NCI-H2171 treated with DMSO at 0.1 percent for 48 hours (cell line): ENCODE results near the gene NT5DC1.

Source experiments
- DNase-seq: peaks from one replicate; lab custom pipeline; 2025; lab: John Stamatoyannopoulos, UW

NT5DC1 gene

DNA sequence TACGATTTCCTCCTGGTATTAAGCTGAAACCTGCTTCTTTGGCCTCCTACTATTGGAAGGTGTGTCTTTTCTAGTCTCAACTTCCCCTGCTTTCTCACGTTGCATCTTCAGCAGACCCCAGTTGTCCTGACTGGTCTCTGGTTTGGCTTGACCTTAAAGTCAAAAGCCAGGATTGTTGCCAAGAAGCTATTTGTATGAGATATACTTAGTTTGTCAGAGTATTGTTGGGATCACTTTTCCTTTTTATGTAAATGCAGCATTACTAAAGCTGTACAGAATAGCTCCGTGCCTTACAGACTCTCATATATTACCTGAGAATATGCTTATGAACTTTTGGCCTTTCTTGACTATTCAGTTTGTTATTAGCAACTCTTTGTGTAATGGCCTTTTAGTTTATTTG, 92.1 kb downstream of the NT5DC1 start:
- DNase-seq = no peak

DNA sequence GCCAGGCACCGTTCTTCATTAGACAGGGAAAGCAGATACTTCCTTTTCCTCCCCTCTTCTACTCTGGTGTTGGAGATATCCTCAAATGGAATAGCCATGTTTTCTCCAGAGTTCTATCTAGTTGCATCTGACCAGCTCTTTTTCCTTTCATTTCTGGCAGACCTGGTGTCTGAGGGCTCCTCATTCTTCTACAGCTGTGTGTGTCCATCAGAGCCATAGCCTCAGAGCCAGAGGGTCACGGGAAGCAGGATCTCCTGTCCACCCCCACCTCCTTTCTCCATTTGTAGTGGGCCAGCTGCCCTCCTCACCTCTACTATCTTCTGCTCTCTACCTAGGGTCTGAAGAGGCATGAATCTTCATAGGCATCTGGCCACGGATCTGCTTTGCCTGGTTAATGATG, 96.2 kb downstream of the NT5DC1 start:
- DNase-seq = no peak

DNA sequence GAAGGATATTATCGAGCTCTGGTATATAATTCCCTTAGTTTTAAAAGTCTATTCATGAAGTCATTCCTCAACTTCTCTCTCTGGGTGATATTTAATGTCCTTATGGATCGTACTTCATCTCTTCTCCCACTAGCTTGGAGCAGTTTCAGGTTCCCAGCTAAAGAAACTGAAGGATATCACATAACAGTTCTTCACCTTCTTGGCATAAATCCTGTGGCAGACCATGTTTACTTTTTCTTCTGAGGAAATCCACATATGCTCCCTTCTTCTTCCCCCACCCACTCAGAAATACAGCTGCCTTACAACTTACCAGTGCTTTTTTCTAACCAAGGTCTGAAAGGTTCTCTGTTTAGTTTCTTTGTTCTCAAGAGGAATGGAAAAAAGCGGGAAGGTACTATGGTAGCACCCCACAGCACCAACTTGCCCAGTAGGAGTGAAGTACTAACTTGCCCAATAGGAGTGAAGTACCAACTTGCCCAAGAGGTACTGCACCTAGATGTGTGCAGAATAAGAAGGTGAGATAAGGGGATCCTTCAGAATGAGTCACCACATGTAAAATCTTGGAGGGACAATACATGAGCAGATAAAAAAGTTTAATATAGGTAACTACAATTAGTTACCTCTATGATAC, 100.1 kb downstream of the NT5DC1 start:
- DNase-seq = peak; percentile 86

DNA sequence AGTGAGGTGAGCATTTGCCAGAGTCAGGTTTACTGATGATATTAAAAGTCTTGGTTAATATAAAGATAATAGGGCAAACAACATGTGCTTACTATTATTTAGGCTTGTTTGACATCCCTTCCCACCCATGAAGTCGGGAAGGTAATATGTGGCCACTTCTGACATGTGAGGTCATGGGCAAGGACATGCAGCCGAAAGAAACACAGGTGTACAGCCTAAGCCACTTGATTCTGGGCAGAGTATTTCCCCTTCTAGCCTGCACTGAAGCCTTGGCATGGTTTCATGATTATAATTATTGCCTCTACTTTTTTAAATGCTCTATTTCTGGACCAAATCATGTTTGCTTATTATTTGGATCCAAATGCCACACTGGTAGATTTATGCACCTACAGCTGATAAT, 100.9 kb downstream of the NT5DC1 start:
- no peak for DNase-seq

DNA sequence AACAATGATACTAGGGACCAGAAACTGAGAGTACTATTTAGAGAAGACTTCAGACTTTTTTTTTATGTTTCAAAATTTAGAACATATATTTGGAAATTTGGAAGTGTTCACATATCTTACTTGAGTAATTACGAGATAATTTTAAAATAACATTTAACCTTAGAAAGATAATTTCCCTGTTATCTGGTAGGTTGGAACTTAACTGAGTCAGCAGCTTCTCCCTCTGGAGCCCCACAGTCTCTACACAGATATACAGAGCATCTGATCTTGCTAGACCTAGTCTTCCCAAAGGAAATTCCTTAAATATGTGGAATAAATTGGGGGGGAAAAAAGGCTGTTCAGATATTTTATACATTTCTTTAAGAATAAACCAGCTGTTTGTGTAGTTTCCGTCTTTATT, 104.6 kb downstream of the NT5DC1 start:
- DNase-seq = no peak

DNA sequence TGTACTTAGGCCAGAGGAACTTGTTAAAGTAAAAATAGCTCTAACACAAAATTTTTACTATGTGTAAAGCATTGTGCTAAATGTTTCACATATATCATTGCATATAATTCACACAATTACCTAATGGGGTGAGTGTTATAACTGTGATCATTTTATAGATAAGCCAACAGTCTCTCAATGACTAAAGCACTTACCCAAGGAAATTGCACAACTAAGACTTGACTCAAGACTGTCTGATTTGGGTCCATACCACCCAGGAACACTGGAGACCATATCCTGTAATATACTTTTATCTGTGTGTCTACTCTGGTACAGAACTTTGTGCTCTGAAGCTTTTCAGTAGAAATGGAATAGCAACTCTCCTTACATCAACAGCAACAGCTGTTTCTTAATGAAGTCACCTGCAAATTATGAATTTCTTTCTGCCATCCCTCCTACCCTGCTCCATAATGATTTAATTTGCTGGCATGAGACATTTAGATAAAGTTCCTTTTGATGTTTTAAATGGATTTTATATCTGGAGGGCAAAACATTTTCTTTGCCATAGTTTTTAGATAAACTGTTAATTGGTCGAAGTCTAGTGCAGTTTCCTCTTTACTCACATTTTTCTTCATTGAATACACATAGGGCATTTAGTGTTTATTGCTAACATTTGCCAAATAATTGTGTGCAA, 105.7 kb downstream of the NT5DC1 start:
- DNase-seq = no peak

DNA sequence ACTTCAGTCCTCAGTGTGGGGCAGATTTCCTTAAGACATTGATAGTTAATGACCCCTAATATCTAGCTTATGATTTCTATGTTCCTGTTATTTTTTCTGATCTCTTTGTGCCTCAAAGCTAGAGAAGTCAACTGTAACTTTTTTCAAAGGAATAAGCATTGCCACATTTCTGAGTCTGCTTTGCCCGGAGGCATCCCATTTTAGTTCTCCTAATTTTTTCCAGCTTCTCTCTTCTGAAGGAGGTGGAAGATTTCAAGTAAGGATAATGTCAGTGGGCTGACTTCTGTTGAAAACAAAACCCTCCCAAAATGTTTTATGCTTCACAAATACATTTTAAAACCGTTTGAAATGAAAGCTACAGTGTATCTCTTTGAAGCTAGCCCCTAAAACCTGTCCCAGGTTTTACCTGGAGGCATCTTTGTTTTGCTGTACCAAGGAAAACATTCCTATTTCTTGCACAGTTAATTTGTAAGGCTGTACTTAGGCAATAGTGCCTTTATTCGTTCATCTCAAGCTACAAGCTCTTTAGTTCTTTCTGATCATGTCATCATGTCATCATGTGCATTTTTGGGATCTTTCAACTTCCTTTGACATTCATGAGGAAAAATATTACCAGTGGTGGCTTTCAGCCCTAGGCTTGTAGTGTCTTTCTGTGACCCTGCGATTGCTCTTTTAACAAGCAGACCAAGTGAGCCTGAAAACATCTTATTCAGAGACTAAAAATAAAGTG, 107.6 kb downstream of the NT5DC1 start:
- no peak for DNase-seq

DNA sequence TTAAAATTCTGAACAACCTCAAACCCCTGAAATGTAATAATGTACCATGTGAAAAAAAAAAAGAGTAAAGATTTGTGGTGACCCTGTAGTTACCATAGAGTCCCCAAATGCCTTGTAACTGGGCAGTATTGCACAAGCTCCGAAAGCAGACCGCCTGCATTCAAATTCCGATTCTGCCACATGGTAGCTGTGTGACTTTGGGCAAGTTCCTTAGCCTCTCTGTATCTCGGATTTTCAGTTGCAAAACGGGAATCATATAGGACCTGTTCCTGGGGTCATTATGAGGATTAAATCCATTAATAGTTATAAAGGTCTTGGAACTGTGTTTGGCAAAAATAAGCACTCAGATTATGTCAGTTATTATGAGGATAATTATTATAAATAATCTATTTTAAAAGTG, 109.7 kb downstream of the NT5DC1 start:
- no peak for DNase-seq

DNA sequence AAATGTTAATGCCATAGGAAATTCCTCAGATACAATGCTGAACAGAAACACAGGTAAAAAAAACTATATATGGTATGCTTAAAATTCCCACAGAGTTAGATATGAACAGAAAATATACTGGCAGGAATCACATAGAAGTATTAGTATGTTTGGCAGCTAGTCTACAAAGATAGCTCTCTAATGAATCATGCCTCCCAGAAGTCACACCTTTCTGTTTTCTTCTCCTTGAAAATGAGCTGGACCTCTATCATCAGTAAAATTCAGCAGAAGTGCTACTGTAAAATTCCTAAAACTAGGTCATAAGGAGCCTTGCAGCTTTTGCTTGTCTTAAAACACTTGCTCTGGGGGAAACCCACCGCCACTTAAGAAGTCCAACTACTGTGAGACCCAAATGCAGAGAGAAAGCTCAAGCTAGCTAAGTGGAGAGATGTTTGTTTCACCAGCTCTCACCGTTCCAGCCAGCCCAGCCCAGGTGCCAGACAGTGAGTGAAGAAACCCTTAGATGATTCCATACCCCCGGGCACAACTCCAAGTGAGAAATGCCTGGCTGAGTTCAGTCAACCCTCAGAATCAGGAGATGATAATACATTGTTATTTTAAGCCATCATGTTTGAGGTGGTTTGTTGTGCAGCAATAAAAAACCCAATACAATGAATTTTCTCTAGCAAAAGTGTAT, 110.2 kb downstream of the NT5DC1 start:
- peak; percentile 31 for DNase-seq

DNA sequence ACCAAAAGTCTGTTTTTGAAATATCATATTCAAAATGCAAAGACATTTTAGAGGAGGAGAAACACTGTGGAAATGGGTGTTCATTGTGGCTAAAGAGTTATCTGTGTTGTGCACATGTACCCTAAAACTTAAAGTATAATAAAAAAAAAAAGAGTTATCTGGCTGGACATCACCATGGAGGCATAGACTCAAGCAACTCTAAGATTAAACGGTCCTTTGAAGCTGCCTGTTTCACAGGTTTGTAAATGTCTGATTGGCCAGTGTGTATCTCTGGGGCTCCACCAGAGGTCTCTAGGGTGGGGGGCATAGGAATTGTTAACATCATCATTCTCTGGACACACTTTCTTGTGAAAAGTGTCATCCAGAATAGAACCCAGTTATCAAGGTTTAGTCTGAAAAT, 114.0 kb downstream of the NT5DC1 start:
- DNase-seq = no peak

DNA sequence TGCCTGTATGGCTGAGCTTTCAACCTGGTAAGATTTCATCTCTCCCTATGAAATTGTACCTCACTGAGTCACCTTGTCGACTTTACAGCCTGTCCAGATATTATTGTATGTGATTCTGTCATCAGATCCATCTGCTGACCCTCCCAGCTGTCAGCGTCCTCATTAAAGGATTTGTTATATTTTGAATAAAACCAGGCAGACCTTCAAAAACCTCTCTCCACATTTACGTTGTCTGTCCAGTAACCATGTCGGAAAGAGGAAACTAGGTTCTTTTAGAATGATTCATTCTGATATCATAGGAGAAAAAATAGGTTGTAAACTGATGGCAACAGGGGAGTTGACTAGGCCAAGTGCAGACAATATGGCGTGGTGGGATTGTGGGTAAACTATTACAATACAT, 114.8 kb downstream of the NT5DC1 start:
- no peak for DNase-seq

DNA sequence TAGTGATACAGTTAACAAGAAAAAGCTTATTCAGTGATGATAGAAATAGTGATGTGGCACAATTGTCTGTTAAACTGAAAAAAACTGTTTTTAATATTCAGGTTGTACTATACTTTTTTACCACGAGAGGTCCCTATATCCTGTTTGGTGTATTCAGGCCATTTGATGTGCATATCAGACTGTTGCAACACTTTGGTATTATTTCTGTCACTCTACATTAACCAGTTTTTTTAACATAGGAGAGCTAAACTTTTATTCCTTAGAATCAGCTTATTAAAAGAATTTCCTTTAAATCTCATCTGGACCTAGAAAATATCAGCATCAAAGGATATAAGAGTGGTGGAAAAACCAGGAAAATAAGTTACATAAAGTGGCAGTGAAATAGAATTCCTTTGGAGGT, 116.4 kb downstream of the NT5DC1 start:
- peak; percentile 43 for DNase-seq

DNA sequence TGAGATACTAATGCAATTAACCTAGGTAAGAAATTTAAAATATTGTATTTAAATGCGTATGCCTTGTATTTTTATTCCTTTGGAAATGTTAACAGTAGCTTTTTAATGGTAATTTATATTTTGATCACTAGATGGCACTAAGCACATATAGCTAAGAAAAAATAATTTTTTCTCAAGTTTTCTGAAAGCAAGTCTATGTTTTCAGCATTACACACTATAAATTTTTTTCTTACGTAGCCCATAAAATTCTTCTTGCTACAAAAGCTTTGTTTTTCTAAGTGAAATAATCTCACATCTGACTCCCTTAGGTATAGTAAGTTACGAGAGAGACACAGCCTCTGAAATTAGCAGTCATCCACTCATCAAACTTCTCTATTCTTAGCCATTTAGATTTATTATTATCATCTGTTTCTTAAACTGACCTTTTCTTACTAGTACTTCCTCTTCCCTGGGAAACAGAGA, 117.5 kb downstream of the NT5DC1 start:
- peak; percentile 41 for DNase-seq

DNA sequence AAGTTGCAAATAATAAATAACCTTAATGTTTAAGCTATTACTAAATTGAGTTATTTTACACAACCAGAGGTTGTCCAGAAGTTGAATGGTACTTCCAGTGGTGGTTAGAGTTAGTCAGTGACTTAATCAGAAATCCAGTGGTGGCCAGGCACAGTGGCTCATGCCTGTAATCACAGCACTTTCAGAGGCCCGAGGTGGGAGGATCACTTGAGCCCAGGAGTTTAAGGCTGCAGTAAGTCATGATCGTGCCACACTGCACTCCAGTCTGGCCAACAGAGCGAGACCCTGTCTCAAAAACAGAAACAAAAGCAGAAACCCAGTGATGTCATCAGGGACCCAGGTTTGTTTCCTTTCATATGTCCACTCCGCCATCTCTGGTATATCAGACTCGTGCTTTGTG, 118.2 kb downstream of the NT5DC1 start:
- no peak for DNase-seq

DNA sequence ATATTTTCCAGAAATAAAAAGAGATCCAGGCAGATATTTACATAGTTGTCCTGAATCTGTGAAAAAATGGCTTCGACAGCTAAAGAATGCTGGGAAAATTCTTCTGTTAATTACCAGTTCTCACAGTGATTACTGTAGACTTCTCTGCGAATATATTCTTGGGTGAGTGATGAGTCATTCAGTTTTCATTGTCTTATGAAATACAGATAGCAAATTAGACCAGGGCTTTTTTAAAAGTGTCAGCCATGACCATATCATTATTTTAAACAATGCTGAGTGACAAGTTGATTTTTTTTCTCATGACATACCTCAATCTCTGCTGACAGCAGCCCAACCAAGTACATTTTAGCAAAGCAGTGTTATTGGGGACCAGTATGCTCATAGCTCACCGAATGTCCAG, 120.4 kb downstream of the NT5DC1 start:
- no peak for DNase-seq

DNA sequence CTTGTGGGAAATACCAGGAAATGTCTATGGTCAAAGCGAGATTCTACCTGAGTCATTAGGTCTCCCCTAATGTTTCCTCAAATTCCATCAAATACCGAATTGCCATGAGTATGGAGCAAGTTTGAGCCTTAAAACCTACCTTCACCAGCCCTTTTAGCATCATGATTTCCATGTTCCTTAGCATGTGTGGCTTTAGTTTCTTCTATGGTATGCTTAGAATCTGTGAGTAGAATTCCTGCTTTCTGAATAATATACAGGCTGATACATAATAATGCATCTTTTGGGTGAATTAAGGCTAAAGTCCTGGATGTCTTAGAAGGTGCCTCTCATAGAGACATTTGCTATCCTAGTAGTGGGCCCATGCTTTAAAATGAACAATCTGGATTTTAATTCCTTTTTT, 121.3 kb downstream of the NT5DC1 start:
- no peak for DNase-seq

DNA sequence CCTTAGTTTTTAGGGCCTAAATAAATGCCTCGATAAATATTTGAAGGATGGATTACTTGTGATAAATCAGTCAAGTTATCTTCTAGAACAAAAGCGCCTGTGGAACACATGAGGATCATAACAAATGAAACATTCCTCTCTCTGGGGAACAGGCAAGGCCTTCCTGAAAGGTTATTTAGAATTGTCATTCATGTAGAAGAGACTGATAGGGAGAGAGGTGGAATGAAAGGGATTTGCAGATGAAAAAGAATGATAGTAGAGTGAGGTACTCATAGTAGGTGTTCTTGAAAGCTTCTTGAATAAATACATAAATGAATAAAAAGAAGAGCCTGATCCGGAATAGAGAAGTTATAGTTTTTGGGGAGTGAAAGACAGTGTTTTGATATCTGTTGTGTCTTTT, 122.7 kb downstream of the NT5DC1 start:
- no peak for DNase-seq

DNA sequence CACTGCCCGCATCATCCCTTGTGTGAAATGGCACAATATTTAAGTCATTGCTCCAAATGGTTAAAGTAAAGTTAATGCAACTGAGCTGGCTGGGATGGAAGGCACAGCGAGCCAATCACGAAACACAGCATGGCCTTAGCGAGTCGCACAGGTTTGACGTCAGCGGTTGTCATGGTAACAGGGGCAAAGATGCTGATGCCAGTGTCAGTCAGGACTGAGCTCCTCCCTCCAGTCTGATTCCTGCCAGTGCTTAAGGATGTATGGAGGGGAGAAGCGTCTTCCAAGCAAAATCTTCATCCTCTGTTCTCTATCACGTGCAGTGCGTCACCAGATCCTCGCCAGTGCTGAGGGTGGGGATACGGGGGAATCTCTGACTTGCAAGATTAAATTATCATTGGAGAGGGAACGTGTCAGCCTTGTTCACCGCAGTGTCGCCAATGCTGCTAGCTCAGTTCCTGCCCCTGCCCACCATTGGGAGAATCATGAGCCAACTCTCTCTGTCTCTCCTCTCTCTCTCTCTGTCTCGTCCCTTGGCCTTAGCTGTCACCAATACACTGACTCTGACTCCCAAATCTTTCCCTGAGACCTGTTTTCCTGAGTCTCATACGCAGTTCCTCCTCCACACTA, 128.7 kb downstream of the NT5DC1 start:
- no peak for DNase-seq

DNA sequence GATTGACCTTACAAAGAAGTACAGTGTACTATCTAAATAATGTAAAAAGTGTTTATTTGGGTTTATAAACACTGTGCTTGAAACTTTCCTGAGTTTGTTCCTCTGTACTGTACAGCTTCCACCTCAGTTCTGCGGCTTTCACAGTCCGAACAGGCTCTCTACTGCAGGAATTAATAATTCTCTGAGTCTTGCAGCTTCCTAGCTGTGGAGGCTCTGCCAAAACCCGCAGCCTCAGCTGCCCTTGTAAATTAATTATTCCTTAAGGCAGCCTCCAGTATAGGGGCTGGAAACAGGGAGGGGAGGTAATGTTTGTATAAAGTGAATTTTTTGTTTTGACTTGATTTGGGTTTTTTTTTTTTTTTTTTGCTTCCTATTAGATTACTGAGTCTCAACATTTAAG, 134.0 kb downstream of the NT5DC1 start:
- no peak for DNase-seq

DNA sequence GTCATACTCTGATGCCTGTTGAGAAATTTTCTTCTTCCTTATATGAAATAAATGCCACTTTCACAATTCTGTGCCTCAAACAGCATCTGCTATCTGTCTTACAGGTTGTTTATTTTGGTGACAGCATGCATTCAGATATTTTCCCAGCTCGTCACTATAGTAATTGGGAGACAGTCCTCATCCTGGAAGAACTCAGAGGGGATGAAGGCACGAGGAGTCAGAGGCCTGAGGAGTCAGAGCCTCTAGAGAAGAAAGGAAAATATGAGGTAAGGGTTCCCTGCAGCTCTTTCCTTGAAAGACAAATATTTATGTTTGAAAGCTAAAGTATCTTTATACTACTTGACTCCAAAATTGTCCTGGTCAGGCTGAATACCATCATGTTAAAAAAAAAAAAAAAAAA, 137.4 kb downstream of the NT5DC1 start:
- no peak for DNase-seq

DNA sequence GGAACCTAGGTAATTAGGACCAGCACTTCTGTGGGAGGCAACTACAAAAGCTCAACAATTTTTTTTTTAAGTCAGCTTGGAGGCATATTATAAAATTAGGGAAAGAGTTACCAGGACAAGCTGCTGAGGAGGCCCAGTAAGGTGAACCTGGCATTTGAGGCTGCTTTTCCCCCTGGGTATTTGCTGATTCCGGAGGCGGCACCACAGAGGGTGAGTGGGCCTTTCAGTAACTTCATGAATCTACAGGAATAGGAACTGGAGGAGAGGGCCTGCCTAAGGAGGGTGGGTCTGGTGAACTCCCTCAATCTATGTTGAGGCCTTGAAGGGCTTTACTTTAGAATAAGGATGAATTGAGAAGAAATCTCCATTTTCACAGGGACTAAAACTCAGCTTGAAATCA, 138.6 kb downstream of the NT5DC1 start:
- DNase-seq = no peak

DNA sequence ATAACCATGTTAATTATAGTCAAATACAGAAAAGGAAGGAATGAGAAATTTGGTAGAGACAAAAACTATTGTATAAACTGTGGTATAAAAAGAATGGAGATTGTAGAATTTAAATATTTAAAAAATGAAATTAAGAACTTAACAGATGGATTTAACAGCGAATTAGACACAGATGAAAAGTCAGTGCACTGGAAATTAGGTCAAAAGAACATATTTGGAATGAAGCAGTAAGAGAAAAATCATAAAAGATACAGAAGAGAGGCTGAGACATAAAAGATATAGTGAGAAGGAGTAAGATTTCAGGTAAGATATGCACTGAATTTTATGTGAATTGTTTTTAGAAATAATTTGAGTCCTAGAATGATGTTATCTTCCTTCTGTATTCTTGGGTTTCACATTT, 139.2 kb downstream of the NT5DC1 start:
- no peak for DNase-seq
